Endodermal cell (in vitro differentiated cells): ENCODE data around the gene TIGD2. TPM values are rescaled to one million over a fixed set of nuclear protein-coding genes. Genes with fewer than 3 reads are reported as not detected.

Experiments
- DNase-seq: peaks from one replicate; pipeline ENCODE4 v3.0.0-alpha.2; 2017
- H3K27ac ChIP-seq: 2 replicates; pipeline ENCODE4 v1.5.1; 2013; ENCODE audit warnings: mild to moderate bottlenecking, low read depth, low read length, moderate library complexity
- H3K27me3 ChIP-seq: 2 replicates; pipeline ENCODE4 v1.6.1; 2013; ENCODE audit warnings: mild to moderate bottlenecking, low read length, moderate library complexity; ENCODE audit not compliant: insufficient read depth, control insufficient read depth, poor library complexity, severe bottlenecking
- H3K36me3 ChIP-seq: 2 replicates; pipeline ENCODE4 v1.7.0; 2013; ENCODE audit warnings: mild to moderate bottlenecking, low read length, moderate library complexity; ENCODE audit not compliant: control insufficient read depth, insufficient read depth
- H3K4me1 ChIP-seq: one replicate; pipeline ENCODE4 v1.7.0; 2013; ENCODE audit warnings: low read length; ENCODE audit not compliant: control insufficient read depth, insufficient read depth
- H3K4me3 ChIP-seq: 2 replicates; pipeline ENCODE4 v1.5.1; 2013; ENCODE audit warnings: mild to moderate bottlenecking, low read length, moderate library complexity
- H3K9ac ChIP-seq: 2 replicates; pipeline ENCODE4 v1.6.1; 2013; ENCODE audit warnings: mild to moderate bottlenecking, low read length, moderate library complexity; ENCODE audit not compliant: poor library complexity, severe bottlenecking; ENCODE audit errors: extremely low read depth
- H3K9me3 ChIP-seq: 2 replicates; pipeline ENCODE4 v1.6.1; 2013; ENCODE audit warnings: mild to moderate bottlenecking, low read length, moderate library complexity; ENCODE audit not compliant: control insufficient read depth
- H3K27ac Mint-ChIP-seq: 2 replicates; pipeline ENCODE4 v1.8.0; 2020; ENCODE audit warnings: mixed read lengths
- H3K27me3 Mint-ChIP-seq: 2 replicates; pipeline ENCODE4 v1.8.0; 2021; ENCODE audit warnings: mild to moderate bottlenecking, mixed read lengths; ENCODE audit not compliant: insufficient read depth
- H3K36me3 Mint-ChIP-seq: 2 replicates; pipeline ENCODE4 v1.8.0; 2020; ENCODE audit warnings: low read depth, mixed read lengths
- H3K4me1 Mint-ChIP-seq: 2 replicates; pipeline ENCODE4 v1.8.0; 2020; ENCODE audit warnings: mixed read lengths
- H3K4me3 Mint-ChIP-seq: 2 replicates; pipeline ENCODE4 v1.8.0; 2020; ENCODE audit warnings: mild to moderate bottlenecking, moderate library complexity, mixed read lengths
- H3K9me3 Mint-ChIP-seq: 2 replicates; pipeline ENCODE4 v1.8.0; 2020; ENCODE audit warnings: mild to moderate bottlenecking, mixed read lengths
- CTCF ChIP-seq: fragments of 200-600 bp; sonication (generic); conservative IDR thresholded peaks from 2 replicates; pipeline ENCODE4 v1.5.0; 2021; ENCODE audit warnings: antibody characterized with exemption, mild to moderate bottlenecking
- WGBS, 2 experiments: methylation state at CpG; one replicate each; pipeline versions ENCODE4 v1.1.5 to v1.1.7; 2013; ENCODE audit warnings: missing lambda C conversion rate in 2 of 2, mixed read lengths in 1 of 2; ENCODE audit not compliant: insufficient coverage in 1 of 2, insufficient read length in 1 of 2; 5-methylcytosine and 5-hydroxymethylcytosine counted together
- total RNA-seq, 2 donors: library from RNA; stranded (reverse); fragmentation: NEBNext Ultra II Directional in 1 of 2; extraction: Animal tissue kit (Norgen Biotek cat#: 25700) in 1 of 2; gene quantifications; 2 replicates in 1 of 2; 3 replicates in 1 of 2; pipeline ENCODE4 v1.2.1, GENCODE V29; 2021

The TIGD2 gene
- total RNA-seq, 2 donors from 2014 or later = 11.7 to 15.1 TPM

GRCh38 chr4:89161841-89162240 lies 50.5 kb downstream of the TIGD2 start:
- TF ChIP-seq CTCF = no peak
- H3K4me3 Mint-ChIP-seq = no peak overlapping the region
- H3K27ac Mint-ChIP-seq = no peak overlapping the region
- no peaks in the 10 kb centered on the region for H3K4me1 ChIP-seq
- H3K4me3 ChIP-seq = no peak overlapping the region
- no peak overlapping the region for H3K27ac ChIP-seq
- no peaks in the 10 kb centered on the region for H3K9me3 ChIP-seq
- no peaks in the 10 kb centered on the region for H3K9me3 Mint-ChIP-seq
- no peaks in the 10 kb centered on the region for H3K36me3 Mint-ChIP-seq
- H3K4me1 Mint-ChIP-seq = no peaks in the 10 kb centered on the region
- WGBS, 2 experiments = 90 to 100% methylated on average over 2 of the region's 2 CpGs
- no peak for DNase-seq
- no peaks in the 10 kb centered on the region for H3K27me3 ChIP-seq
- no peaks in the 10 kb centered on the region for H3K27me3 Mint-ChIP-seq
- H3K9ac ChIP-seq = no peak overlapping the region
- H3K36me3 ChIP-seq = no peaks in the 10 kb centered on the region

GRCh38 chr4:89162496-89162895 lies 51.2 kb downstream of the TIGD2 start:
- Mint-ChIP-seq H3K9me3 (no peaks in the 10 kb centered on the region), H3K4me3 (no peak overlapping the region), H3K4me1 (no peaks in the 10 kb centered on the region), H3K27ac (no peak overlapping the region), H3K27me3 (no peaks in the 10 kb centered on the region), H3K36me3 (no peaks in the 10 kb centered on the region)
- 72 to 87% methylated on average over 2 to 3 of the region's 3 CpGs for WGBS, 2 experiments
- Histone ChIP-seq H3K27me3 (no peaks in the 10 kb centered on the region), H3K9ac (no peak overlapping the region), H3K27ac (no peak overlapping the region), H3K4me1 (no peaks in the 10 kb centered on the region), H3K36me3 (no peaks in the 10 kb centered on the region), H3K4me3 (no peak overlapping the region), H3K9me3 (no peaks in the 10 kb centered on the region)
- no peak for TF ChIP-seq CTCF
- no peak for DNase-seq

GRCh38 chr4:89162987-89163386 lies 51.7 kb downstream of the TIGD2 start:
- Histone ChIP-seq H3K9me3 (no peaks in the 10 kb centered on the region), H3K36me3 (no peaks in the 10 kb centered on the region), H3K4me3 (no peak overlapping the region), H3K27ac (no peak overlapping the region), H3K9ac (no peak overlapping the region), H3K27me3 (no peaks in the 10 kb centered on the region), H3K4me1 (no peaks in the 10 kb centered on the region)
- no peak for DNase-seq
- no peak overlapping the region for H3K27ac Mint-ChIP-seq
- no peaks in the 10 kb centered on the region for H3K9me3 Mint-ChIP-seq
- H3K4me1 Mint-ChIP-seq = no peaks in the 10 kb centered on the region
- 91 to 100% methylated on average over 2 to 4 of the region's 4 CpGs for WGBS, 2 experiments
- H3K27me3 Mint-ChIP-seq = no peaks in the 10 kb centered on the region
- H3K36me3 Mint-ChIP-seq = no peaks in the 10 kb centered on the region
- TF ChIP-seq CTCF = no peak
- H3K4me3 Mint-ChIP-seq = no peak overlapping the region
